Stimulated activated CD8-positive, alpha-beta memory T cell treated with anti-CD3 and anti-CD28 coated beads, Interleukin-15, amount 100 ng/mL, for 1 hour (primary cell): ENCODE data around the gene CD63.

Experiments used
- DNase-seq: peaks from one replicate; pipeline ENCODE4 v3.0.0-alpha.2; 2020; ENCODE audit warnings: low read depth

The CD63 gene

GRCh38 chr12:55704824-55705718 is 23.7 kb downstream of the CD63 start:
- DNase-seq: no peak

DNA sequence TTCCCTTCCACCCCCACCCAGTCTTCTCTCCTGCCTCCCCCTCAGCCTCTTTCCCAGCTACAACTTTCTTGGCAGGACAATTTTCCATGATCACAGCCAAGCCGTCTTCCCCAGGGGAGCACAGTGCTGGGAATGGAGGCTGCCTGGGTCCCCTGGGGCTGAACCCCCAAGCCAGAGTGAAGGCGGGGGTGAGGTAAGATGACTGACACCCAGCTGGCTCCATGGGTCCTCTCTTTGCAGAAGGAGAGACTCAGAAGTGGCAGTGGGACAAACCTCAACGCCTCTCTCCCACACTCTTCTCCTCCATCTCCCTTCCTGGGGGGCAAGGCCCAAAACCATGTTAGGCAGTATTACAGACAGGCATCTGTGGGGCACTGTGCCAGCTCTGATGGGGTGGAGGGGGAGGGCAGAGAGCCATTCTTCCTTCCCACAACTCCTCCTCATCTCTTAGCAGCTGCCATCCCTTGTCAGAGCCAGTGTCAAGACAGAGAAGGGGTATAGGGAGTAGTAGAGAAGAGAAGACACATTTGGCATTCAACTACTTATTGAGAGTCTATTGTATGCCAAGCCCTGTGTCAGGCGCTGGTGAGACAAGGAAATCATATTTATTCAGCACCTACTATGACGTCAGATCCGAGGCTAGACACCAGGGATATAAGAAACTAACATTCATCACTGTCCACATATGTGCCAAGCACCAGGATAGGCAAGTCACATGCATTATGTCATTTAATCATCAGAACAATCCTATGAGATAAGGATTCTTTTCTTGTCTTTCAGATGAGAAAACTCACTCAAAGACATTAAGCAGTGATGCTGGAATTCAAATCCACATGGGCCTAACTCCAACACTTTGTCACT is 24.7 kb downstream of the CD63 start:
- no peak for DNase-seq

GRCh38 chr12:55703288-55703687 is 25.5 kb downstream of the CD63 start:
- DNase-seq: no peak

- no peak for DNase-seq
Measured at GRCh38 chr12:55702861-55703260, 25.9 kb downstream of the CD63 start.

DNA sequence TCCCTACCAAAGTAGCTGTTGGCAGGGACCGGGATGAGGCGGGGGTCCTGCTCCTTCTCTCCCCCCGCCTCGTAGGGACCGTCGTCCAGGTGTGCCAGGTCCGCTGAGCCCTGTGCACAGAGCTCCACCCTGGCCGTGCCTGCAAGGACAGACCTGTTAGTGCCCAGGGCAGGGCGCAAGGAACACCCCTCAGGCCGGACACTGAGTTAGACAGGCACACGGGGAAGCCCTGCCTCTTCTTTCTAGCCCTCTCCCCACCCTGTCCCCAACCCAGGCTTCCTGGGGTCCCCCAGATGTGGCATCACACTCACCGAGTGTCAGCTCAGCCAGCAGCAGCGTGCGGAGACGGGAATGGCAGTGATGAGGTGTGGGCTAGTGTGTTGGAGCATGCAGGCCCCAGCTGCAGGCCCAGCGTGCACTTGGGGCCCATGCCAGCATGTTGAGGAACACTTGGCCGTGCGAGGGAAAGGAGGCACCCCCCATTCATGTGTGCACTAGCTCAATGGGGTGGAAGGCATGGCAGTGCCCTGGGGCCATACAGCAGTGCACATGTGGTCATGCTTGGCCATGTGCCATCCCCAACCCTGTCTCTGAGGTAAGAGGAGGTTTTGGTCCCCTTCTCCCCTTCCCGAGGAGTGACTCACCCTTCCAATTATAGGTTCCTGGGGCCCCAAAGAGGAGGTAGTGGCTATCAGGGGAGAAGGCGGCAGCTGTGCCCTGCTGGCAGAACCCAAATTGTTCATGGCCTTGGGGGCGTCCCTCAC is 28.4 kb downstream of the CD63 start:
- no peak for DNase-seq

- no peak for DNase-seq
Measured at GRCh38 chr12:55699471-55700055, 29.2 kb downstream of the CD63 start.

GRCh38 chr12:55698965-55699364 is 29.8 kb downstream of the CD63 start:
- no peak for DNase-seq

GRCh38 chr12:55698241-55698955 is 30.4 kb downstream of the CD63 start:
- DNase-seq: no peak

DNA sequence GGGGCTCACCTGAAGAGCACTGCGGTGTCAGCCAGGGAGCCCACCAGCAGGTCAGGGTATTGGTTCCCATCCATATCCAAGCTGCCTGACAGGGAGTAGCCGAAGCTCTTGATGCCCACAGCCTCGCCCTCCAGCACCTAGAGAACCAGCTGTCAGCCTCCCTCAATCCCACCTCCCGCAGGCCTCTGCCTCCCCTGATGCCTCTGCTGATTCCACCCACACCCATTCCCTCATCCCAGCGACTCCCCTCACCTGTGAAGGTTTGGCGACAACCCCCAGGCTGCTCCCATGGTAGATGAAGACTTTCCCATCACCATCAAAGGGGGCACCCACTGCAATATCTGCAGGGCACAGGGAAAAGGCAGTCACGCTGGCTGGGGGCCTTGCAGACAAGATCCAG is 31.1 kb downstream of the CD63 start:
- DNase-seq: no peak

- DNase-seq: no peak
Measured at GRCh38 chr12:55696796-55697462, 31.9 kb downstream of the CD63 start.

DNA sequence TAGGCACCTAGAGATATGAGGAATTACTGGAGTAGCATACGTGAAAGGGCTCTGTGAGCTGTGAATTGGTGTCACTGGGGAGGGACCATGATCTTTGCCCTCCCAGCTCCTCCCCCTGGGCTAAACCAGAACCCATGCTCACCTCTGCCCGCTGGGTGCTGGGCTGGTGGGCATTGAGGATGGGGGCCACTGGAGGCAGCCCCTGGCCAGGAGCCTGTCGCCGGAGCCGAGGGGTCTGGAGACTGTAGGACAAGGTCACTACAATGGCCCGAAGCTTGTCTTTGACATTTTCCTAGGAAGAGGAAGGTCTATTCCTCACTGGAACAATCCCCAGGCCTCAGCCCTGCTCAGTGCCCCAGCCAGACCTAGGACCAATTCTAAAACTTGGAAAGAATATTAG is 32.7 kb downstream of the CD63 start:
- no peak for DNase-seq

DNA sequence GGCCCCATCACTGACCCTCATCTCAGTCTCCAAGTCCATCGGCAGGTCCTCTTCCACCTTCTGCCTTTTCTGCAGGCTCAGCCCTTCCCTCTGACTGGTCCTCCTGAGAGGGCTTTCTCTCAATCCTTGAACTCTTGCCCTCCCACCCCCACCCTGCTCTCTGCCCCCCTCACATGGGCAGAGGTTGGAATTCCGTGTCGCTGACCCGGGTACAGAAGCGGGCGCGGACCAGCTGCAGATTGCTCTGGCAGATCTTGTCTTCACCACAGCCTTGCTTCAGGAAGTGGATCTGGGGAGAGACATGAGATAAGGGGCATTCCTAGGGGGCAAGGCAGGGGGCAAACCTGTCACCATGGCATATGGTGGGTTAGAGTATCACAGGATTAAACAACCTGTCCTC is 33.5 kb downstream of the CD63 start:
- DNase-seq: no peak

DNA sequence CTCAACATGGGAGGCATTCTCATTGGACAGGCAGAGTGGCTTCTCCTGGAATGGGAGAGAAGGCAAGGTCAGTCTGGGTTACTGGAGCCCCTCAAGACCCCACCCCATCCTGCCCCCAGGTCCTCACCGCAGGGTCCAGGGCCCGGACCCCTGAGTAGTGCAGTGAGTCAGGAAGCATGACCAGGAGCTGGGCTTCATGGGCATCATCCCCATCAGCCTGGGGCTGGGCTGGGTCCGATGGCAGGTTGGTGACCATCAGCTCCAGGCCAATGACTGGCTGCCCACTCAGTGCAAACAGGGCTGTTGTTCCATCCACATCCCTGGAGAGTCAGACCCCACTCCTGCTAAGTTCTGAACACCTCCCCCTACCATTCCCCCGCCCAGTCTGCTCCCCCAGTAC is 34.2 kb downstream of the CD63 start:
- no peak for DNase-seq

DNA sequence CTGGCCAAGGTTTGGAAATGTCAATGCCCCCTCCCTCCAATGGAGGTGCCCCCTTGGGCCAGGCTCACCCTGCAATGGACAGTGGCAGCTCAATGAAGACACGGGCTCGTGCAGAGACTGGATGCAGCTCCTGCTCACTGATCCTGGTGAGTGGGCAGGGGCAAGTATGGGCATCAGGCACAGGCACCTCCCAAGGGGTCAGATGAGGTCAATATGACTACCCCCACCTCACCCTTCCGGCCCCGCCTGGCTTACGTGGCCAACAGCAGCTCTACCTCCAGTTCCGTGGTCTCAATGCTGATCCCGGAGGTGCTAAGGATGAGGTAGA is 34.7 kb downstream of the CD63 start:
- DNase-seq: no peak

DNA sequence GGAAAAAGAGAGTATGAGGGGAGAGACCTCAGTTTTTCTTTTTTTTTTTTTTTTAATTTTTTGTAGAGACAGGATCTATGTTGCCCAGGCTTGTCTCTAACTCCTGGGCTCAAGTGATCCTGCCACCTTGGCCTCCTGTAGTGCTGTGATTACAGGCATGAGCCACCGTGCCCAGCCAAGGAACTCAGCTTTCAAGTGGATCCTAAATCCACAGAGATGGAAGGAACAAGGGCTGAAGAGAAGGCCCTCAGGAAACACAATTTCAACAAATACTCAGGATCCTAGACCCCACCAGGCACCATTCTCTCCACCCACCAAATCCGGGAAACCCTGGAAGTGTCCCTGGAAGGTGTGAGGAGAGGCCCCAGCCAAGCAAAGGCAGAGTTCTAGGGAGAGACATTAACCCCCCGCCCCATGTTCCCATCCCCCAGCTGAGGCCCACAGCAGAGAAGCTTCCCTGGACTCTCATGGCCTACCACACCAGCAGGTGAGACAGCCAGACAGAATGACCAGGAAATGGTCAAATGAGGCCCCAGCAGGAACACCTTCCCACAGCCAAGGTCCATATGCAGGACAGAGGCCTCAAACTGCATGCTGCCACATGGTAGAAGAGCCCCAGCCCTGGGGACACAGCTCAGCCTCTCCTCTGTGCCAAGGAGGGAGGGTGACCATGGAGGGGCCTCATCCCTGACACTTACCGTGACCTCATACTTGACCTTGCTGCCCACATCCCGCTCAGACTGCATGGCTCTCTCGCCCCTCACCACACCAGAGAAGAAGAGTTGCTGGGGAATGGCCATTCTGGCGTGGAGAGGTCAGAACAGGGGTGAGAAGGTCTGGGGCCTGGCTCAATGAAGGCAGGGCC is 35.3 kb downstream of the CD63 start:
- DNase-seq: no peak

DNA sequence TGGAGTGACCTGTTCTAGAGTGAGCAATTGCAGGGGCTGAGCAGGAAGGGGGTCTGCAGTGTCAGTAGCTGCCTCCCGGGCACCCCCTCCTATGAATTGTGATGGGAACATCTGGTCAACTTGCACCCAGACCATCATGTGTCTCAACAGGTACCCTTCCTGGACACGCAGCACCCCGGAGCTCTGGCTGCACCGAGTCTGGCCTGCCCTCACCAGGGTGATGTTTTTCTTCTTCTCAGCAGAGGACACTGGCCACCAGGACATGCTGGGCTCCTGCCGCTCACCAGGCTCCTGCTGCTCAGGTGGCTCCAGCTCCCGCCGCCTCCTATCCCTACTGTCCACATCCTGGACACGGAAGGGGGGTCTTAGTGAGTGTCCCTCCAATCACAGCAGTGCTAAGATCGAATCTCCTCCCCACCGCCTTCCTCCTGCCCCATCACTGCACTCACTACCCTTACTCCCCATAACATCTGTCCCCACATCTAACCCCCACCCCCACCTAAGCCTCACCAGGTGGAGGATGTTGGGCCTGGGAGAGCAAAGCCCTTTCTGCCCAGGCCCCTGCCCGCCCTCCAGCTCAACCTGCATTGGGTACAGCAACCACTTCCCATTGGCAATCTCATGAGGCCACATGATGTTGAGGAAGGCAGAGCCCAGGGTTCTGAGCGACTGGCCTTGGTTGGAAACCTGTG is 36.0 kb downstream of the CD63 start:
- no peak for DNase-seq

DNA sequence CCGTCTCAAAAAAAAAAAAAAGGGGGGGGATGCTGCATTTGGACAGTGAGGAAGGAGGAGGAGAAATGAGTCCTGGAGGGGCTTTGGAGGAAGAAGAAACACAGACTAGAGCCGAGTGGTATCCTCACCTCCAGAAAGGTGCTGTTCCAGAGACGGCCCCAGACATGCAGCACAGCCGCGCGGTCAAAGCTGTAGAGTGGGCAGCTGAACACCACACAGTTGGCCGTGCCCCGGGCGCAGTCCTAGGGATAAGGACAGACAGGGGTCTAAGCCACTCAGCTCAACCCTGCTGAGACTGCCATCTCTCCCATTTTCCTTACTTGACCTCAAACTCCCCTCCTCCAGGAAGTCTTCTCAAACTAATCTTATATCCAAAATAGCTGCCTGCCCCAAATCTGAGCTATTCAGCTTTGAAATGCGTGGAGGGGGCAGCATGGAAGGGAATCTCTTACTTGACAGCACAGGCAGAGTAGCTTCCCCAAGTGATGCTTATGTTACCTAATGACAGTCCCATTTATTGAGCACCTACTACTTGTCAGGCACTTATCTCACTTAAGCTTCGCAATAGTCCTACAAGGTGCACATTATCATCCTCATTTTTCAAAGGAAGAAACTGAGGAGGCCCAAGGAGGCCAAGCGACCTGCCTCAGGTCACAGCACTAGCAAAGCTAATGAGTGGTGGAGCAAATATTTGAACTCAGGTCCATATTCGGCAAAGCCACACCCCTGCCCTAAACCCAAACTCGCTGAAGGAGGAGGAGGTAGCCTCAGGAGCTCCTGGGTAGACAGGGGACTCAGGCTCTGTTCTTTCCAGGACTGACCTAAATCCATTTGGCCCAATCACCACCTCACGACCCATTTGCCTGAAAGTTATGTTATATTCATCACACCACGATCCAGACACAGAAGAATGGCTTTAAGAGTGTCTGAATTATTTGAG is 39.8 kb downstream of the CD63 start:
- no peak for DNase-seq

- DNase-seq: no peak
Measured at GRCh38 chr12:55687746-55688145, 41.1 kb downstream of the CD63 start.
